AG04449 (cell line): ENCODE measurements around the gene CCDC197.

ENCODE experiments used
- CTCF ChIA-PET: fragments of 350-600 bp; formaldehyde crosslinking; extraction: SDS; loops from one replicate; lab custom pipeline; 2021; ENCODE audit warnings: antibody characterized with exemption; lab: Yijun Ruan, JAX
- POLR2A ChIA-PET: fragments of 400-600, 350-600 bp; formaldehyde crosslinking; extraction: SDS; loops from one replicate; lab custom pipeline; 2020; ENCODE audit warnings: antibody characterized with exemption, inconsistent platforms; lab: Yijun Ruan, JAX
- DNase-seq: peaks from one replicate; pipeline ENCODE4 v3.0.0-alpha.2; 2010; ENCODE audit warnings: low read depth, low spot score
- H3K4me3 ChIP-seq: 2 replicates; pipeline ENCODE4 v1.5.1; 2011; ENCODE audit warnings: low read depth, mild to moderate bottlenecking, control low read depth, low read length
- TF ChIP-seq, protein P1 (sequence below): IDR thresholded peaks from one replicate; pipeline ENCODE4 v1.5.1; 2011; ENCODE audit warnings: mild to moderate bottlenecking, moderate library complexity, low read length, control low read depth, inconsistent platforms; ENCODE audit not compliant: insufficient read depth; ENCODE audit errors: missing control alignments

The CCDC197 gene

GRCh38 chr14:94036313-94037167, 39.4 kb downstream of the CCDC197 start:
- CTCF ChIA-PET: interaction anchor here (0.6 to 11.1 kb wide), 36 partner anchors 13 to 450 kb away, joined by 3 to 348 read pairs (median 5); partner anchors contain the start of genes ASB2, IFI27, IFI27L2 and OTUB2
- POLR2A ChIA-PET: interaction anchor here (0.5 kb wide), 1 partner anchor 119 kb away, joined by 3 read pairs; no protein-coding TSS in a partner anchor
- TF ChIP-seq, protein P1, sequence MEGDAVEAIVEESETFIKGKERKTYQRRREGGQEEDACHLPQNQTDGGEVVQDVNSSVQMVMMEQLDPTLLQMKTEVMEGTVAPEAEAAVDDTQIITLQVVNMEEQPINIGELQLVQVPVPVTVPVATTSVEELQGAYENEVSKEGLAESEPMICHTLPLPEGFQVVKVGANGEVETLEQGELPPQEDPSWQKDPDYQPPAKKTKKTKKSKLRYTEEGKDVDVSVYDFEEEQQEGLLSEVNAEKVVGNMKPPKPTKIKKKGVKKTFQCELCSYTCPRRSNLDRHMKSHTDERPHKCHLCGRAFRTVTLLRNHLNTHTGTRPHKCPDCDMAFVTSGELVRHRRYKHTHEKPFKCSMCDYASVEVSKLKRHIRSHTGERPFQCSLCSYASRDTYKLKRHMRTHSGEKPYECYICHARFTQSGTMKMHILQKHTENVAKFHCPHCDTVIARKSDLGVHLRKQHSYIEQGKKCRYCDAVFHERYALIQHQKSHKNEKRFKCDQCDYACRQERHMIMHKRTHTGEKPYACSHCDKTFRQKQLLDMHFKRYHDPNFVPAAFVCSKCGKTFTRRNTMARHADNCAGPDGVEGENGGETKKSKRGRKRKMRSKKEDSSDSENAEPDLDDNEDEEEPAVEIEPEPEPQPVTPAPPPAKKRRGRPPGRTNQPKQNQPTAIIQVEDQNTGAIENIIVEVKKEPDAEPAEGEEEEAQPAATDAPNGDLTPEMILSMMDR: peak; percentile 87

GRCh38 chr14:94037954-94038353, 40.9 kb downstream of the CCDC197 start:
- POLR2A ChIA-PET: no interaction called here
- no peak overlapping the region for H3K4me3 ChIP-seq
- DNase-seq: no peak
- CTCF ChIA-PET: interaction anchor here (0.7 to 11.1 kb wide), 16 partner anchors 11 to 448 kb away, joined by 3 to 348 read pairs (median 11); partner anchors contain the start of genes DDX24, IFI27L1, IFI27L2 and OTUB2
- TF ChIP-seq, protein P1: no peak

More at GRCh38 chr14:94036313-94037167, 39.4 kb downstream of the CCDC197 start:
- H3K4me3 ChIP-seq: no peak overlapping the region
- no peak for DNase-seq

DNA sequence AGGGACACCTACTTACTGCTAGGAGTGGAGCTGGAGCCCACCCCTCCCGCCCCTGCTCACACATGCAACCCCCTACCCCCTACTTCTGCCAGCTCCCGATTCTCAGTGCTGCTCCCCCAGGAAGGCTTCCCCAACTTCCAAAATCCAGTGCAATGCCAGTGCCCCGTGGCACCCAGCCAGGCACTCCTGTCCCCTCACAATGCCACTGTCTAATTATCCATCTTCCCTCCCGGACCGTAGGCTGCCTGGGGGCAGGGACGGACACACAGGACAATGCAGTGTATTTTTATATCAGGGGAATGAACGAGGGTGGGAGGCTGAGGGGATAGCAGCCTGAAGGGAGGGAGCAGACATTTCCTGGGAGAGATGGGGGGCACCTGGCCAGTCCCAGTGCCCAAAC, 41.4 kb downstream of the CCDC197 start:
- H3K4me3 ChIP-seq: no peak overlapping the region
- ChIA-PET CTCF (interaction anchor here (0.7 to 11.1 kb wide), 12 partner anchors 11 to 448 kb away, joined by 3 to 348 read pairs (median 9); partner anchors contain the start of genes DDX24, IFI27L1, IFI27L2 and OTUB2), POLR2A (no interaction called here)
- TF ChIP-seq, protein P1: no peak
- no peak for DNase-seq

GRCh38 chr14:94038921-94039629, 42.0 kb downstream of the CCDC197 start:
- no peak overlapping the region for H3K4me3 ChIP-seq
- CTCF ChIA-PET: interaction anchor here (1.0 to 11.1 kb wide), 8 partner anchors 10 to 141 kb away, joined by 4 to 348 read pairs (median 88); partner anchors contain the start of genes IFI27L2 and OTUB2
- TF ChIP-seq, protein P1: no peak
- DNase-seq: no peak
- POLR2A ChIA-PET: no interaction called here

DNA sequence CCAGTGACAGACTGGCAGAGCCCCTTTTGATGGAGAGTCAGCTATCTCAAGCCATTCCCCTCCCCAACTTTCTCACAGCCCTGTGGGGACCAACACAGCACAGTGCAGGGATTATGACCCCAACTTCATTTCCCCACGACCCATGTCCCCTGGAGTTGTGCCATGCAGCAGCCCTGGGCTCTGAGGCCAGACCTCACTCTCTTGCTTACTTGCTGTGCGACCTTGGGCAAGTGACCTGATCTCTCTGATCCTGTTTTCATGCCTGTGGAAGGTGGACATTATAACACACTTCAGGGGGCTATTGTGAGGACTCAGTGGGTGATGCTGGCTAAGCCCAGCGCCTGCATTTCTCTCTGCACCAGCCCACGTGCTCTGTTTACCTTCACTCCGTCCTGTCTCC, 43.1 kb downstream of the CCDC197 start:
- ChIA-PET CTCF (interaction anchor here (3.0 to 11.1 kb wide), 4 partner anchors 9 to 100 kb away, joined by 13 to 348 read pairs (median 148); partner anchors contain the start of gene IFI27L2), POLR2A (no interaction called here)
- TF ChIP-seq, protein P1: no peak
- no peak for DNase-seq
- H3K4me3 ChIP-seq: no peak overlapping the region
